B cell (primary cell): ENCODE results near the gene IGF1R. TPM values are rescaled to one million over a fixed set of nuclear protein-coding genes. Genes with fewer than 3 reads are reported as not detected.

ENCODE experiments used
- ATAC-seq: fragments of 200-7000 bp; cut with Tn5 transposase; one replicate; pipeline ENCODE4 v1.10.0; 2021; ENCODE audit warnings: low read depth, mild to moderate bottlenecking, moderate number of reproducible peaks, moderate library complexity
- CTCF ChIA-PET: fragments of 350-600 bp; sonication (Branson Sonifier 250); formaldehyde crosslinking; loops from one replicate; lab custom pipeline; 2021; ENCODE audit warnings: antibody characterized with exemption, inconsistent platforms; lab: Charles Lee
- POLR2A ChIA-PET: fragments of 350-600 bp; sonication (Branson Sonifier 250); formaldehyde crosslinking; loops from one replicate; lab custom pipeline; 2021; ENCODE audit warnings: antibody characterized with exemption; lab: Charles Lee
- DNase-seq: peaks from one replicate; pipeline ENCODE4 v3.0.0; 2013
- H2AFZ ChIP-seq: 2 replicates; pipeline ENCODE4 v1.6.1; 2012; ENCODE audit warnings: mild to moderate bottlenecking, low read depth, low read length; ENCODE audit not compliant: insufficient read depth, poor library complexity, severe bottlenecking
- H3K27ac ChIP-seq, 2 donors: 1 replicate in 1 of 2; 2 replicates in 1 of 2; pipeline ENCODE4 v1.5.1; 2012 to 2013; ENCODE audit warnings: low read length in 2 of 2, mild to moderate bottlenecking in 2 of 2, moderate library complexity in 1 of 2
- H3K27me3 ChIP-seq, 4 experiments: fragments of 200-600 bp in 1 of 4; sonication (generic) in 1 of 4; replicated peaks in 1 of 4; 1 replicate in 2 of 4; 2 replicates in 2 of 4; pipeline versions ENCODE4 v1.6.1 to v1.7.0; 2013 to 2016; ENCODE audit warnings: low read length in 3 of 4, mild to moderate bottlenecking in 2 of 4, mixed read lengths in 1 of 4, moderate library complexity in 1 of 4; ENCODE audit not compliant: insufficient read depth in 4 of 4, control insufficient read depth in 3 of 4; ENCODE audit errors: control extremely low read depth in 1 of 4
- H3K36me3 ChIP-seq, 2 experiments: replicated peaks in 1 of 2; 1 replicate in 1 of 2; 2 replicates in 1 of 2; pipeline versions ENCODE4 v1.6.1 to v1.7.1; 2013; ENCODE audit warnings: low read length in 1 of 2; ENCODE audit not compliant: insufficient read depth in 2 of 2, control insufficient read depth in 1 of 2; ENCODE audit errors: control extremely low read depth in 1 of 2, extremely low read depth in 1 of 2
- H3K4me1 ChIP-seq, 2 donors: fragments of 200-600 bp in 1 of 2; sonication (generic) in 1 of 2; 1 replicate in 1 of 2; 2 replicates in 1 of 2; pipeline versions ENCODE4 v1.5.1 to v1.6.1; 2013 to 2017; ENCODE audit warnings: low read length in 2 of 2; ENCODE audit not compliant: control insufficient read depth in 2 of 2, insufficient read depth in 2 of 2
- H3K4me2 ChIP-seq: replicated peaks from 2 replicates; pipeline ENCODE3; 2012; ENCODE audit warnings: mild to moderate bottlenecking, low read depth, low read length; ENCODE audit not compliant: poor library complexity, severe bottlenecking
- H3K4me3 ChIP-seq, 5 experiments: fragments of 200-600 bp in 1 of 5; sonication (generic) in 1 of 5; 1 replicate in 3 of 5; 2 replicates in 2 of 5; pipeline versions ENCODE4 v1.5.1 to v1.7.0; 2011 to 2016; ENCODE audit warnings: low read length in 4 of 5, mild to moderate bottlenecking in 4 of 5, low read depth in 2 of 5, control low read depth in 1 of 5, moderate library complexity in 1 of 5; ENCODE audit not compliant: insufficient read depth in 1 of 5; ENCODE audit errors: control extremely low read depth in 1 of 5, extremely low read depth in 1 of 5
- H3K79me2 ChIP-seq: fragments of 200-600 bp; sonication (generic); one replicate; pipeline ENCODE4 v1.6.0; 2016; ENCODE audit warnings: low read length; ENCODE audit not compliant: control insufficient read depth, insufficient read depth
- H3K9ac ChIP-seq: fragments of 200-600 bp; sonication (generic); 2 replicates; pipeline ENCODE4 v1.6.1; 2017; ENCODE audit warnings: mild to moderate bottlenecking, low read length, moderate library complexity
- H3K9me3 ChIP-seq, 3 donors: one replicate each; pipeline versions ENCODE4 v1.6.1 to v1.7.1; 2013; ENCODE audit warnings: low read length in 2 of 3; ENCODE audit not compliant: control insufficient read depth in 2 of 3, insufficient read depth in 1 of 3; ENCODE audit errors: control extremely low read depth in 1 of 3
- H4K20me1 ChIP-seq: 2 replicates; pipeline ENCODE4 v1.6.0; 2012; ENCODE audit warnings: mild to moderate bottlenecking, low read length; ENCODE audit not compliant: insufficient read depth, control insufficient read depth, poor library complexity, severe bottlenecking
- H3K27ac Mint-ChIP-seq: one replicate; pipeline ENCODE4 v1.8.0; 2021; ENCODE audit warnings: mixed read lengths
- H3K27me3 Mint-ChIP-seq: one replicate; pipeline ENCODE4 v1.8.0; 2021; ENCODE audit warnings: mixed read lengths
- H3K4me1 Mint-ChIP-seq: one replicate; pipeline ENCODE4 v1.8.0; 2021; ENCODE audit warnings: mixed read lengths
- H3K4me3 Mint-ChIP-seq: one replicate; pipeline ENCODE4 v1.8.0; 2021; ENCODE audit warnings: mixed read lengths
- H3K9me3 Mint-ChIP-seq: one replicate; pipeline ENCODE4 v1.8.0; 2022; ENCODE audit warnings: mixed read lengths; ENCODE audit not compliant: insufficient read depth
- EZH2 ChIP-seq: IDR thresholded peaks from 2 replicates; pipeline ENCODE4 v1.6.1; 2012; ENCODE audit warnings: borderline replicate concordance, low read depth, mild to moderate bottlenecking, moderate library complexity, low read length; ENCODE audit not compliant: insufficient read depth, poor library complexity, severe bottlenecking
- WGBS: methylation state at CpG from one replicate; pipeline ENCODE4 v1.1.5; 2013; ENCODE audit warnings: missing lambda C conversion rate; ENCODE audit not compliant: insufficient coverage; 5-methylcytosine and 5-hydroxymethylcytosine counted together
- intact Hi-C: fragments of 100-400 bp; cut with micrococcal nuclease; formaldehyde crosslinking; loops from one replicate; pipeline ENCODE4 v1.10.0; 2022
- polyA plus RNA-seq: library from polyadenylated mRNA; depleted of rRNA; stranded (reverse); fragments of >200 nt; gene quantifications from 2 replicates; pipeline ENCODE4 v1.2.3, GENCODE V29; 2012
- total RNA-seq, 2 donors: library from RNA; stranded (reverse); fragments of 120-200 nt in 1 of 2; gene quantifications; 1 replicate in 1 of 2; 2 replicates in 1 of 2; pipeline versions ENCODE4 v1.2.3 to v1.2.4, GENCODE V29; 2013 to 2022
- TF ChIP-seq, protein P1 (sequence below): fragments of 200-600 bp; IDR thresholded peaks from one replicate; pipeline ENCODE4 v1.8.0; 2022; ENCODE audit warnings: antibody characterized with exemption, mild to moderate bottlenecking

IGF1R gene
- total and polyA plus RNA-seq, 2 donors (not counting 1 experiment from before 2014, with no cell fraction given): 5.4 to 23.1 TPM

GRCh38 chr15:98927996-98928395 lies 279.7 kb downstream of the IGF1R start:
- no peak overlapping the region for H3K27ac Mint-ChIP-seq
- CTCF ChIA-PET: no interaction called here
- no peaks in the 10 kb centered on the region for H3K4me1 Mint-ChIP-seq
- H2AFZ ChIP-seq: no peak overlapping the region
- no peaks in the 10 kb centered on the region for H3K9me3 Mint-ChIP-seq
- H3K4me3 Mint-ChIP-seq: no peak overlapping the region
- H3K36me3 ChIP-seq: peaks cover 3 to 7% of the 10 kb centered on the region in 2 experiments
- POLR2A ChIA-PET: no interaction called here
- no peaks in the 10 kb centered on the region for H3K27me3 Mint-ChIP-seq
- no peaks in the 10 kb centered on the region for H3K79me2 ChIP-seq
- H3K9ac ChIP-seq: no peak overlapping the region
- DNase-seq (no peak), ATAC-seq (no peak)
- WGBS: 80% methylated on average over 1 of the region's 2 CpGs
- H3K4me2 ChIP-seq: no peak overlapping the region
- H3K27me3 ChIP-seq: no peaks in the 10 kb centered on the region
- no peak overlapping the region for H3K27ac ChIP-seq
- no peaks in the 10 kb centered on the region for H3K4me1 ChIP-seq
- intact Hi-C loops: no loop called here
- no peak for TF ChIP-seq EZH2
- TF ChIP-seq, protein P1, sequence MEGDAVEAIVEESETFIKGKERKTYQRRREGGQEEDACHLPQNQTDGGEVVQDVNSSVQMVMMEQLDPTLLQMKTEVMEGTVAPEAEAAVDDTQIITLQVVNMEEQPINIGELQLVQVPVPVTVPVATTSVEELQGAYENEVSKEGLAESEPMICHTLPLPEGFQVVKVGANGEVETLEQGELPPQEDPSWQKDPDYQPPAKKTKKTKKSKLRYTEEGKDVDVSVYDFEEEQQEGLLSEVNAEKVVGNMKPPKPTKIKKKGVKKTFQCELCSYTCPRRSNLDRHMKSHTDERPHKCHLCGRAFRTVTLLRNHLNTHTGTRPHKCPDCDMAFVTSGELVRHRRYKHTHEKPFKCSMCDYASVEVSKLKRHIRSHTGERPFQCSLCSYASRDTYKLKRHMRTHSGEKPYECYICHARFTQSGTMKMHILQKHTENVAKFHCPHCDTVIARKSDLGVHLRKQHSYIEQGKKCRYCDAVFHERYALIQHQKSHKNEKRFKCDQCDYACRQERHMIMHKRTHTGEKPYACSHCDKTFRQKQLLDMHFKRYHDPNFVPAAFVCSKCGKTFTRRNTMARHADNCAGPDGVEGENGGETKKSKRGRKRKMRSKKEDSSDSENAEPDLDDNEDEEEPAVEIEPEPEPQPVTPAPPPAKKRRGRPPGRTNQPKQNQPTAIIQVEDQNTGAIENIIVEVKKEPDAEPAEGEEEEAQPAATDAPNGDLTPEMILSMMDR: no peak
- H3K9me3 ChIP-seq: no peaks in the 10 kb centered on the region
- no peak overlapping the region for H3K4me3 ChIP-seq
- no peaks in the 10 kb centered on the region for H4K20me1 ChIP-seq

- ChIA-PET CTCF (no interaction called here), POLR2A (no interaction called here)
- ATAC-seq: no peak
- Histone ChIP-seq H3K36me3 (peaks cover 3 to 4% of the 10 kb centered on the region in 2 experiments), H3K4me1 (no peaks in the 10 kb centered on the region), H3K27ac (no peak overlapping the region), H3K4me3 (no peak overlapping the region), H2AFZ (no peak overlapping the region), H3K4me2 (no peak overlapping the region), H3K9me3 (no peaks in the 10 kb centered on the region), H3K27me3 (no peaks in the 10 kb centered on the region), H4K20me1 (no peaks in the 10 kb centered on the region), H3K79me2 (no peaks in the 10 kb centered on the region), H3K9ac (no peak overlapping the region)
- Mint-ChIP-seq H3K27me3 (no peaks in the 10 kb centered on the region), H3K4me3 (no peak overlapping the region), H3K4me1 (no peaks in the 10 kb centered on the region), H3K9me3 (no peaks in the 10 kb centered on the region), H3K27ac (no peak overlapping the region)
- TF ChIP-seq, protein P1: no peak
- TF ChIP-seq EZH2: no peak
- WGBS: no CpG with 5 or more reads among the region's 4 CpGs
- no peak for DNase-seq
- intact Hi-C loops: no loop called here
These were observed 282.2 kb downstream of the IGF1R start for GRCh38 chr15:98930576-98930975.
